KOPT-K1 (cell line): ENCODE data around the gene ATAD3B.
"Not testable (repeated sequence)": the region's sequence is repeated elsewhere in the genome, so short reads cannot be mapped to it uniquely, and the experiment has no call there.

Experiments used
- H3K27ac ChIP-seq: fragments of 200-600 bp; sonication (generic); 2 replicates; pipeline ENCODE4 v1.5.1; 2016; ENCODE audit warnings: antibody characterized with exemption, mild to moderate bottlenecking, low read depth, low read length; ENCODE audit not compliant: poor library complexity, severe bottlenecking
- H3K36me3 ChIP-seq: fragments of 200-600 bp; sonication (generic); 2 replicates; pipeline ENCODE4 v1.5.1; 2017; ENCODE audit warnings: antibody characterized with exemption, mild to moderate bottlenecking, low read length, moderate library complexity; ENCODE audit not compliant: insufficient read depth
- H3K9me3 ChIP-seq: fragments of 200-600 bp; sonication (generic); 2 replicates; pipeline ENCODE4 v1.5.1; 2017; ENCODE audit warnings: antibody characterized with exemption, low read length, mild to moderate bottlenecking; ENCODE audit not compliant: insufficient read depth, poor library complexity, severe bottlenecking

Gene ATAD3B

DNA sequence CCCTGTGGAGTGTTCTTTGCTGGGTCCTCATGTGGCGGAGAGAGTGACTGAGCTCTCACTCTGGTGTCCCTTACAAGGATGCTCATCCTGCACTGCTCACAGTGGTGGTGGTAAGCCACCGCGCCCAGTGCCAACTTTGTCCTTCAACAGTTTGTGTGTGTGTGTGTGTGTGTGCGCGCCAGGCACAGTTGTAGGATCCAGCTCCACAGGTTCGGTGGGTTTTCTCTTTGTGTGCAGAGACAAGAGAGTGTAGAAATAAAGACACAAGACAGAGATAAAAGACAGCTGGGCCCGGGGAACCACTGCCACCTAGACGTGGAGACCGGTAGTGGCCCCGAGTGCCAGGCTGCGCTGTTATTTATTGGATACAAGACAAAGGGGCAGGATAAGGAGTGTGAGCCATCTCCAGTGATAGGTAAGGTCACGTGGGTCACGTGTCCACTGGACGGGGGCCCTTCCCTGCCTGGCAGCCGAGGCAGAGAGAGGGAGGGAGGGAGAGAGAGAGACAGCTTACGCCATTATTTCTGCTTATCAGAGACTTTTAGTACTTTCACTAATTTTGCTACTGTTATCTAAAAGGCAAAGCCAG, 33.3 kb downstream of the ATAD3B start:
- H3K9me3 ChIP-seq, H3K36me3 ChIP-seq: not testable (repeated sequence)
- peak overlapping the region; percentile 42 for H3K27ac ChIP-seq

DNA sequence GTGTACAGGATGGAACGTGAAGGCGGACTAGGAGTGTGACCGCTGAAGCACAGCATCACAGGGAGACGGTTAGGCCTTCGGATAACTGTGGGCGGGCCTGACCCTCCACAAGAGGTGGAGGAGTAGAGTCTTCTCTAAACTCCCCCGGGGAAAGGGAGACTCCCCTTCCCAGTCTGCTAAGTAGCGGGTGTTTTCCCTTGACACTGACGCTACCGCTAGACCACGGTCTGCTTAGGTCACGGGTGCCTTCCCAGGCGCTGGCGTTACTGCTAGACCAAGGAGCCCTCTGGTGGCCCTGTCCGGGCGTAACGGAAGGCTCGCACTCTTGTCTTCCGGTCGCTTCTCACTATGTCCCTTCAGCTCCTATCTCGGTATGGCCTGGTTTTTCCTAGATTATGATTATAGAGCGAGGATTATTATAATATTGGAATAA, 33.8 kb downstream of the ATAD3B start:
- H3K27ac ChIP-seq = peak overlapping the region; percentile 42
- not testable (repeated sequence) for H3K36me3 ChIP-seq, H3K9me3 ChIP-seq

GRCh38 chr1:1505801-1506200, 34.2 kb downstream of the ATAD3B start:
- peak overlapping the region; percentile 27 for H3K27ac ChIP-seq
- H3K36me3 ChIP-seq = not testable (repeated sequence)

GRCh38 chr1:1507305-1507704, 35.7 kb downstream of the ATAD3B start:
- H3K9me3 ChIP-seq = no peaks in the 10 kb centered on the region
- no peaks in the 10 kb centered on the region for H3K36me3 ChIP-seq
- no peak overlapping the region for H3K27ac ChIP-seq

More at GRCh38 chr1:1505801-1506200, 34.2 kb downstream of the ATAD3B start:
- not testable (repeated sequence) for H3K9me3 ChIP-seq

- H3K9me3 ChIP-seq, H3K36me3 ChIP-seq, H3K27ac ChIP-seq: not testable (repeated sequence)
These were observed 37.4 kb downstream of the ATAD3B start for GRCh38 chr1:1508775-1509464.

- not testable (repeated sequence) for H3K27ac ChIP-seq, H3K36me3 ChIP-seq, H3K9me3 ChIP-seq
These were observed 37.9 kb downstream of the ATAD3B start for GRCh38 chr1:1509465-1509850.

- H3K9me3 ChIP-seq = no peaks in the 10 kb centered on the region
- peaks cover 9% of the 10 kb centered on the region; the same call in 1 of the 2 replicates for H3K36me3 ChIP-seq
- peak overlapping the region; percentile 85 for H3K27ac ChIP-seq
These were observed 39.5 kb downstream of the ATAD3B start for GRCh38 chr1:1510912-1511532.

GRCh38 chr1:1511533-1512285, 40.1 kb downstream of the ATAD3B start, which contains the start of gene ATAD3A:
Gene ATAD3A (plus strand): TSS chr1:1512162. CDS start chr1:1512269, 107 bp downstream.
- Histone ChIP-seq H3K9me3 (no peaks in the 10 kb centered on the region), H3K36me3 (peaks cover 9% of the 10 kb centered on the region; the same call in 1 of the 2 replicates), H3K27ac (peak within 1 kb of the TSS; percentile 85)

DNA sequence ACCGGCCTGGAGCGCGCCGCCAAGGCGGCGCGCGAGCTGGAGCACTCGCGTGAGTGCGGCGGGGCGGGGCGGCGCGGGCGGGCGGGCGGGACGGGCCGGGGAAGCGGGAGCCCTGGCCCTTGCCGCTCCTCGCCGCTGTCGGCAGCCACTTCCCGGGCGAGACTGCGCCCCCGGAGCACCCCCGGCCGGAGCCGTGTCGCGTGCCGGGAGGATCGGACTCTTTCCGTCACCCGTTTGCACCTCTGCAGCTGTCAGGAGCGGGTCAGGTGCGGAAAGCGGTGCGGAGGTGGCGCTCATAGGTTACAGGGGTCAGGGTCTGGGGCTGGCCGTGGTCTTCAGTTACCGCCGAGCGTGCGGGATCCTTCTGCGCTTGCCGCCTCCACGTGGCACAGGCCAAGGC, 40.9 kb downstream of the ATAD3B start:
- peak overlapping the region; percentile 36 for H3K27ac ChIP-seq
- not testable (repeated sequence) for H3K36me3 ChIP-seq, H3K9me3 ChIP-seq

- not testable (repeated sequence) for H3K27ac ChIP-seq, H3K9me3 ChIP-seq
- peaks cover 20% of the 10 kb centered on the region; the same call in 1 of the 2 replicates for H3K36me3 ChIP-seq
These were observed 42.1 kb downstream of the ATAD3B start for GRCh38 chr1:1513675-1514074.

GRCh38 chr1:1514376-1514775, 42.8 kb downstream of the ATAD3B start:
- H3K9me3 ChIP-seq, H3K27ac ChIP-seq: not testable (repeated sequence)
- peaks cover 22% of the 10 kb centered on the region; the same call in 1 of the 2 replicates for H3K36me3 ChIP-seq

DNA sequence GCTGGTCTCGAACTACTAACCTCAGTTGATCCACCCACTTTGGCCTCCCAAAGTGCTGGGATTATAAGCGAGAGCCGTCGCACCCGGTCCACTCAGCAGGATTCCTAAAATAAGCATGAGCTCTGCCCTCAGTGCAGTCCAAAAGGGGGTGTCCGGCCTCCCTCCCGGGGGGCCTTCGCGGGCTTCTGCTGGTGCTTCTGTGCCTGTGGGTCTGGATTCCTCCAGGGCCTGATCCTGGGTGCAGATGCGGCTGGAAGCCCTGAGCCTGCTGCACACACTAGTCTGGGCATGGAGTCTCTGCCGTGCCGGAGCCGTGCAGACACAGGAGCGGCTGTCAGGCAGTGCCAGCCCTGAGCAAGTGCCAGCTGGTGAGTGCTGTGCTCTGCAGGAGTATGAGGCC, 45.4 kb downstream of the ATAD3B start:
- H3K9me3 ChIP-seq, H3K27ac ChIP-seq: not testable (repeated sequence)
- peaks cover 43% of the 10 kb centered on the region for H3K36me3 ChIP-seq

DNA sequence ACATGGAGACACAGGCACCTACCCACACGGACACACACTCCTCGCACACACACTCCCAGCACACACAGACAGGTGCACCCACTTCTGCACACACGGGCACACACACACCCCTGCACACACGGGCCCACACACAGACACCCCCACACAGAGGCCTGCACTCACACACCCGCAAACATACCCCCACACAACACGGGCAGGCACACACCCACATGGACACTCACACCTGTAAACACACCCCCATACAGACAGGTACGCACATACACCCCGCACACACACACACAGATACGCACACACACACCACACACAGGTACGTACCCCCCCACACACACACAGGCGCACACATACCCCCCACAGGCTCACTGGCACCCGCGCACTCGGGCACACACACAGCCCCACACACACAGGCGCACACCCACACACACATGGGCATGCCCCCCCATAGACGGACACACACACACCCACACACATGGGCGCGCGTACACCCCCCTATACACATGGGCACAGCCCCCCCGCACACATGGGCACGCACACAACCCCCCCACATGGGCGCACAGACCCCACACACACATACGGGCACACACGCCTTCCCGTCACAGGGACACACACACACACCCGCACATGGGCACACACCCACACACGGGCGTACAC, 46.5 kb downstream of the ATAD3B start:
- no peaks in the 10 kb centered on the region for H3K9me3 ChIP-seq
- H3K36me3 ChIP-seq = peaks cover 48% of the 10 kb centered on the region
- H3K27ac ChIP-seq = no peak overlapping the region

- not testable (repeated sequence) for H3K27ac ChIP-seq, H3K9me3 ChIP-seq
- peaks cover 48% of the 10 kb centered on the region for H3K36me3 ChIP-seq
These were observed 47.0 kb downstream of the ATAD3B start for GRCh38 chr1:1518621-1519007.
